KOPT-K1 (cell line): ENCODE data around the gene SGTB.
A peak's percentile ranks its signal among the peaks of the same experiment; 100 is the strongest.

Experiments
- H3K27ac ChIP-seq: fragments of 200-600 bp; sonication (generic); 2 replicates; pipeline ENCODE4 v1.5.1; 2016; ENCODE audit warnings: antibody characterized with exemption, mild to moderate bottlenecking, low read depth, low read length; ENCODE audit not compliant: poor library complexity, severe bottlenecking
- H3K36me3 ChIP-seq: fragments of 200-600 bp; sonication (generic); 2 replicates; pipeline ENCODE4 v1.5.1; 2017; ENCODE audit warnings: antibody characterized with exemption, mild to moderate bottlenecking, low read length, moderate library complexity; ENCODE audit not compliant: insufficient read depth
- H3K9me3 ChIP-seq: fragments of 200-600 bp; sonication (generic); 2 replicates; pipeline ENCODE4 v1.5.1; 2017; ENCODE audit warnings: antibody characterized with exemption, low read length, mild to moderate bottlenecking; ENCODE audit not compliant: insufficient read depth, poor library complexity, severe bottlenecking

SGTB gene

GRCh38 chr5:65721720-65722574 is at the start of gene SGTB, which contains the start of gene NLN:
SGTB (minus strand) TSS chr5:65722109; CDS start chr5:65720807, 1,302 bp downstream.
NLN (plus strand) TSS chr5:65722205; CDS start chr5:65722374, 169 bp downstream.
- Histone ChIP-seq H3K27ac (peak within 1 kb of the TSS; percentile 71), H3K9me3 (no peaks in the 10 kb centered on the region), H3K36me3 (peaks cover 16% of the 10 kb centered on the region; the same call in 1 of the 2 replicates)

DNA sequence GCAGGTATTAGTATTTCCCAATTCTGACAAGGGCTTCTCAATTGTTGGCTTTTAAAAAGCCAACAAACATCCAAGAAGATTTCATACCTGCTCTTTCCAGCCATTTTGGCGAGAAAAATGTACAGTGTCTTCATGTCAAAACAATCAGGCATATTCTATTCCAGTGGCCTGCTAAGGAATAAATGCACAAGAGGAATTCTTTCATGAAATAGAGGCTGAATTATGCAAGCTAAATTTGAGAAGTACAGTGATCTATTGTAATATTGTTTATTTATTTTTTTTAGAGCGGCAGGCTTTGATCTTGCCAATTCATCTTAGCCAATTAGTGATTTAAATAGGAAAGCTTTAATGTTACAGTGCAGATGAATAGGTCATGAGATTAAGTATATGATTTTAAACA is 49.4 kb upstream of the SGTB start:
- H3K9me3 ChIP-seq, result peaks cover 8% of the 10 kb centered on the region
- no peak overlapping the region for H3K27ac ChIP-seq
- peaks cover 7% of the 10 kb centered on the region; the same call in 1 of the 2 replicates for H3K36me3 ChIP-seq

GRCh38 chr5:65769539-65769938 is 47.6 kb upstream of the SGTB start:
- Histone ChIP-seq H3K9me3 (peaks cover 8% of the 10 kb centered on the region), H3K27ac (no peak overlapping the region), H3K36me3 (peaks cover 9% of the 10 kb centered on the region; the same call in 1 of the 2 replicates)

DNA sequence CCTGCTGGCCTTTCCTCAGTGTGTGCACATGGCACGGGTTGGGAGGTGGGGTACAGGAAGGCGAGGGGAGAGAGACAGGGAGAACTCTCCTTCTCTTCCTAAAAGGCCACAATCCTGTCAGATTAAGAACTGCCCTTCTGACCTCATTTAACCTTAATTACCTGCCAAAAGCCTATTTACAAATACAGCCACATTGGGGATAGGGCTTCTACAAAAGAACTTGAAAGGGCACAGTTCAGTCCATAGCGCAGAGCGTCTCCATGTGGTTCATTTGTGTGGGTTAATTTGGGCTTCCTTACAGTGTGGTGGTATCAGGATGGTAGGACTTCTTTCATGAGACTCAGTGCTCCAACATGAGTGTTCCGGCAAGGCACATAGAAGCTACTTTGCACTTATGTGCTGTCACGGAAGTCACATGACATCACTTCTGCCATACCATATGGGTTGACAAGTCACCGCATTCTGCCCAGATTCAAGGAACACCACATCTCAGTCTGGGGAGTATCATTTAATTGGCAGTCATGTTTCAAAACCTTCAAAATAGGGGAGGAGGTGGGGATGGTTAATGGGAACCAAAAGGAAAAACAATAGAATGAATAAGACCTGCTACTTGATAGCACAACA is 46.9 kb upstream of the SGTB start:
- H3K9me3 ChIP-seq, result peaks cover 8% of the 10 kb centered on the region
- H3K36me3 ChIP-seq, result peaks cover 9% of the 10 kb centered on the region; the same call in 1 of the 2 replicates
- no peak overlapping the region for H3K27ac ChIP-seq

- Histone ChIP-seq H3K27ac (no peak overlapping the region), H3K36me3 (peaks cover 9% of the 10 kb centered on the region; the same call in 1 of the 2 replicates), H3K9me3 (peaks cover 8% of the 10 kb centered on the region)
Measured at GRCh38 chr5:65767565-65767964, 45.7 kb upstream of the SGTB start.

DNA sequence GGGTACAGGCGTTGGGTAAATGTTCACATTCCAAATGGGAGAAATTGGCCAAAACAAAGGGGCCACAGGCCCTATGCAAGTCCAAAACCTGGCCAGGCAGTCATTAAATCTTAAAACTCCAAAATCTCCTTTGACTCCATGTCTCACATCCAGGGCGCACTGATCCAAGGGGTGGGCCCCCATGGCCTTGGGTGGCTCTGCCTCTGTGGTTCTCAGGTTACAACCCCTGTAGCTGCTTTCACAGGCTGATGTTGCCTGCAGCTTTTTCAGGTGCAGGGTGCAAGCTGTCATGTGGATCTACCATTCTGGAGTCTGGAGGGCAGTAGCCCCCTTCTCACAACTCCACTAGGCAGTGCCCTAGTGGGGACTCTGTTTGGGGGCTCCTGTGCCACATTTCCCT is 44.9 kb upstream of the SGTB start:
- peaks cover 8% of the 10 kb centered on the region for H3K9me3 ChIP-seq
- no peak overlapping the region for H3K27ac ChIP-seq
- H3K36me3 ChIP-seq, result peaks cover 9% of the 10 kb centered on the region; the same call in 1 of the 2 replicates

DNA sequence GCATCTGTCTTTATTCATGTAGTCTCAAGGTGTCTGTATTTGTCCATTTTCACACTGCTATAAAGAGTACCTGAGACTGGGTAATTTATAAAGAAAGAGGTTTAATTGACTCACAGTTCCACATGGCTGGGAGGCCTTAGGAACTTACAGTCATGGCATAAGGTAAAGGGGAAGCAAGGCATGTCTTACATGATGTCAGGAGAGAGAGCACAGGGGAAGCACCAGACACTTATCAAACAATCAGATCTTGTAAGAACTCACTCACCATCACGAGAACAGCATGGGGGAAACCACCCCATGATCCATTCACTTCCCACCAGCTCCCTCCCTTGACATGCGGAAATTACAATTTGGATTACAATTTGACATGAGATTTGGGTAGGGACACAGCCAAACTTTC is 44.3 kb upstream of the SGTB start:
- Histone ChIP-seq H3K9me3 (peaks cover 8% of the 10 kb centered on the region), H3K36me3 (peaks cover 9% of the 10 kb centered on the region; the same call in 1 of the 2 replicates), H3K27ac (no peak overlapping the region)

GRCh38 chr5:65765582-65765981 is 43.7 kb upstream of the SGTB start:
- Histone ChIP-seq H3K9me3 (peaks cover 8% of the 10 kb centered on the region), H3K27ac (no peak overlapping the region), H3K36me3 (peaks cover 9% of the 10 kb centered on the region; the same call in 1 of the 2 replicates)

- no peak overlapping the region for H3K27ac ChIP-seq
- H3K9me3 ChIP-seq, result peaks cover 8% of the 10 kb centered on the region
- peaks cover 23% of the 10 kb centered on the region for H3K36me3 ChIP-seq
Measured at GRCh38 chr5:65762234-65762633, 40.3 kb upstream of the SGTB start.

DNA sequence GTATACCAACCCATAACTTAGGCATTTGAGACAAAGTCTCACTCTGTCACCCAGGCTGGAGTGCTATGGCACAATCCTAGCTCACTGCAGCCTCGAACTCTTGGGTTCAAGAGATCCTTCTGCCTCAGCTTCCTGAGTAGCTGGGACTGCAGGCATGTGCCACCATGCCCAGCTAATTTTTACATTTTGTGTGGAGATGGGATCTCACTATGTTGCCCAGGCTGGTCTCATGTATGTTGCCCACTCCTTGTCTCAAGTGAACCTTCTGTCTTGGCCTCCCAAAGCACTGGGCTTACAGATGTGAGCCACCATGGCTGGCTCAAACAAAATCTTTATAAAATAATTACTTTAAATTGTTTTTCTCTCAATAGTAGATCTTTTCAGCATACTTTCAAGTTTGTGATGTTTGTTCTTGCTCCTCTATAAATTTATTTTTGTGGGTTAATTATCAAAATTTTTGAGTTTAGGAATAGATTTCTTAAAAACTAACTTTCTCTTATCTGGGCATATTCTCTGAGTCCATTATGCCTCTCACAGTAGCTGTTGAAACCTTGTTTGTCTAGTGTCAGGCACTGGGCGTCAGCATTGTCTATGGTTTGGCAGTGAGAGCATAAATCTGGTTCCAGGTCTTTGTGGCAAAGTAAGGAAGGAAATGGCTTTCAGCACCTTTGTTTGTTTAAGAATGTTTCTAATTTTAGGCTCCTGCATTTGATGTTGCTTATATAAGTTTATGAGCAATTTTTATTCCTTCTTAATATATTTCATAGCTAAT is 38.8 kb upstream of the SGTB start:
- H3K9me3 ChIP-seq, result no peaks in the 10 kb centered on the region

GRCh38 chr5:65758546-65759144 is 36.7 kb upstream of the SGTB start:
- Histone ChIP-seq H3K9me3 (no peaks in the 10 kb centered on the region), H3K27ac (no peak overlapping the region), H3K36me3 (peaks cover 15% of the 10 kb centered on the region)

More for the DNA sequence above, 38.8 kb upstream of the SGTB start:
- Histone ChIP-seq H3K36me3 (peaks cover 15% of the 10 kb centered on the region), H3K27ac (no peak overlapping the region)

GRCh38 chr5:65753189-65753588 is 31.3 kb upstream of the SGTB start:
- no peak overlapping the region for H3K27ac ChIP-seq
- peaks cover 6% of the 10 kb centered on the region for H3K9me3 ChIP-seq
- no peaks in the 10 kb centered on the region for H3K36me3 ChIP-seq

DNA sequence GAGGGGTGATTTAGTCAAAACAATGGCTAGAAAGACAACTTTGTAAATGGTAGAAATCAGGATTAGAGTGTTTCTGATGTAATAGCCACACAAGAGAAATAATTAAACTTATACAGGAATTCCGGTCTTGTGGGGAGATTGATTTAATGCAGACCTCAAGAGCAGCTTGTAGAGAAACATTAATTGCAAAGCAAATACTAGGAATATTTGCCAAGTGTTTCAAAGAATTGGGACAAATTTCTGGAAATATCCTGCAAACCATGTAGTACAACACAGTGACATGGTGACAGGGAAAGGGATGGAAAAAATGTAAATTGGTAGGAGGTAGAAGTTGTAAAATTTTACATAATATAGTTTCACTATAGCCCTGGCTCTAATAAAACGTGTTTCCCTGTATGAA is 29.0 kb upstream of the SGTB start:
- H3K36me3 ChIP-seq, result no peaks in the 10 kb centered on the region
- no peak overlapping the region for H3K27ac ChIP-seq
- H3K9me3 ChIP-seq, result peaks cover 7% of the 10 kb centered on the region

- Histone ChIP-seq H3K9me3 (peaks cover 7% of the 10 kb centered on the region), H3K27ac (no peak overlapping the region), H3K36me3 (no peaks in the 10 kb centered on the region)
Measured at GRCh38 chr5:65749956-65750355, 28.0 kb upstream of the SGTB start.
